Stimulated activated CD4-positive, alpha-beta T cell treated with anti-CD3 and anti-CD28 coated beads, Interleukin-1b, Interleukin-23, amount 100 ng/mL, for 48 hours (primary cell): ENCODE measurements around the gene TBC1D1.

ENCODE experiments used
- DNase-seq: peaks from one replicate; pipeline ENCODE4 v3.0.0-alpha.2; 2020

The TBC1D1 gene

GRCh38 chr4:37890801-37891259, at the start of gene TBC1D1:
Gene TBC1D1 (plus strand): TSS chr4:37891084. CDS start chr4:37902096, 11,012 bp downstream.
- peak; percentile 39 for DNase-seq

GRCh38 chr4:37844204-37844603, 46.7 kb upstream of the TBC1D1 start:
- no peak for DNase-seq

GRCh38 chr4:37845201-37845600, 45.7 kb upstream of the TBC1D1 start:
- no peak for DNase-seq

- no peak for DNase-seq
Measured at GRCh38 chr4:37847311-37847884, 43.5 kb upstream of the TBC1D1 start.

GRCh38 chr4:37852376-37852775, 38.5 kb upstream of the TBC1D1 start:
- DNase-seq = no peak

- DNase-seq = no peak
Measured at GRCh38 chr4:37858112-37858511, 32.8 kb upstream of the TBC1D1 start.

GRCh38 chr4:37858872-37859271, 32.0 kb upstream of the TBC1D1 start:
- DNase-seq = no peak

GRCh38 chr4:37860266-37860665, 30.6 kb upstream of the TBC1D1 start:
- no peak for DNase-seq

GRCh38 chr4:37862961-37863360, 27.9 kb upstream of the TBC1D1 start:
- no peak for DNase-seq

GRCh38 chr4:37864786-37865185, 26.1 kb upstream of the TBC1D1 start:
- DNase-seq = no peak

GRCh38 chr4:37865450-37865849, 25.4 kb upstream of the TBC1D1 start:
- no peak for DNase-seq

GRCh38 chr4:37867102-37867501, 23.8 kb upstream of the TBC1D1 start:
- no peak for DNase-seq

GRCh38 chr4:37868238-37868637, 22.6 kb upstream of the TBC1D1 start:
- no peak for DNase-seq

- no peak for DNase-seq
Measured at GRCh38 chr4:37872310-37872988, 18.4 kb upstream of the TBC1D1 start.

- no peak for DNase-seq
Measured at GRCh38 chr4:37873386-37873785, 17.5 kb upstream of the TBC1D1 start.

GRCh38 chr4:37876156-37876555, 14.7 kb upstream of the TBC1D1 start:
- DNase-seq = no peak

GRCh38 chr4:37879365-37879764, 11.5 kb upstream of the TBC1D1 start:
- DNase-seq = no peak

- no peak for DNase-seq
Measured at GRCh38 chr4:37881811-37882210, 9.1 kb upstream of the TBC1D1 start.

- DNase-seq = no peak
Measured at GRCh38 chr4:37882665-37883296, 8.1 kb upstream of the TBC1D1 start.

- DNase-seq = no peak
Measured at GRCh38 chr4:37884855-37885487, 5.9 kb upstream of the TBC1D1 start.

- DNase-seq = no peak
Measured at GRCh38 chr4:37885496-37885895, 5.4 kb upstream of the TBC1D1 start.

- DNase-seq = peak; percentile 30
Measured at GRCh38 chr4:37889849-37890800, 759 bp upstream of the TBC1D1 start.
